K562 (cell line): ENCODE data around the gene TXK. TPM values are rescaled to one million over a fixed set of nuclear protein-coding genes. Genes with fewer than 3 reads are reported as not detected.

Experiments
- ATAC-seq: fragments of 200-7000 bp; cut with Tn5 transposase; 3 replicates; pipeline ENCODE4 v1.9.1; 2020; ENCODE audit warnings: moderate library complexity
- BruUV-seq: library from RNA; stranded (reverse); fragments of 400-500 nt; replicated peaks from 2 replicates; lab custom pipeline; 2021; lab: Mats Ljungman, UMichigan
- CTCF ChIA-PET: fragments of 300-600 bp; formaldehyde crosslinking; extraction: SDS; loops from one replicate; lab custom pipeline; 2021; ENCODE audit warnings: low intra/inter-chr PET ratio; lab: Yijun Ruan, JAX
- POLR2A ChIA-PET: fragments of 300-600, 350-650 bp; sonication (Branson Sonifier 250); formaldehyde crosslinking; extraction: SDS; loops from one replicate; lab custom pipeline; 2021; ENCODE audit warnings: antibody characterized with exemption, inconsistent platforms; lab: Yijun Ruan, JAX
- DNase-seq, 4 experiments: peaks; one replicate each; pipeline versions ENCODE4 v3.0.0 to v3.0.0-alpha.2; 2011 to 2018; ENCODE audit warnings: low spot score in 3 of 4, mixed read lengths in 3 of 4; ENCODE audit errors: extremely low read depth in 1 of 4
- FAIRE-seq: peaks from 2 replicates; lab custom pipeline; 2011; peaks lifted over from hg19 to GRCh38; lab: Jason Lieb, UNC
- H2AFZ ChIP-seq: 2 replicates; pipeline ENCODE4 v1.6.0; 2011; ENCODE audit warnings: low read depth, low read length, control low read depth, inconsistent platforms
- H3K27ac ChIP-seq: fragments of 200-600 bp; 3 replicates; pipeline ENCODE4 v1.8.0; 2011; ENCODE audit warnings: low read depth, mild to moderate bottlenecking, control low read depth, inconsistent platforms, low read length, moderate library complexity, mixed read lengths; ENCODE audit errors: extremely low read depth
- H3K27me3 ChIP-seq, 2 experiments: fragments of 300-600 bp in 1 of 2; 2 replicates in 1 of 2; 3 replicates in 1 of 2; pipeline versions ENCODE4 v1.6.0 to v1.8.0; 2011; ENCODE audit warnings: inconsistent platforms in 2 of 2, low read length in 2 of 2, mild to moderate bottlenecking in 1 of 2, mixed read lengths in 1 of 2, moderate library complexity in 1 of 2; ENCODE audit not compliant: control insufficient read depth in 2 of 2, insufficient read depth in 2 of 2
- H3K36me3 ChIP-seq: fragments of 300-600 bp; 3 replicates; pipeline ENCODE4 v1.8.0; 2011; ENCODE audit warnings: mild to moderate bottlenecking, low read length, inconsistent platforms; ENCODE audit not compliant: control insufficient read depth, insufficient read depth
- H3K4me1 ChIP-seq, 2 experiments: fragments of 200-600 bp in 1 of 2; replicated peaks in 1 of 2; 2 replicates in 1 of 2; 3 replicates in 1 of 2; pipeline versions ENCODE4 v1.5.1 to v1.8.0; 2011; ENCODE audit warnings: inconsistent platforms in 2 of 2, low read length in 2 of 2, mild to moderate bottlenecking in 1 of 2, mixed read lengths in 1 of 2, moderate library complexity in 1 of 2; ENCODE audit not compliant: control insufficient read depth in 2 of 2, insufficient read depth in 2 of 2
- H3K4me2 ChIP-seq: 2 replicates; pipeline ENCODE4 v1.6.1; 2011; ENCODE audit warnings: low read length, control low read depth, inconsistent platforms, mixed read lengths; ENCODE audit not compliant: insufficient read depth
- H3K4me3 ChIP-seq: fragments of 200-600 bp; sonication (generic), shearing (Covaris generic); 2 replicates; pipeline ENCODE4 v1.5.1; 2016; ENCODE audit warnings: control low read depth, inconsistent platforms
- H3K79me2 ChIP-seq: fragments of 200-600 bp; 3 replicates; pipeline ENCODE4 v1.8.0; 2011; ENCODE audit warnings: low read length, inconsistent platforms; ENCODE audit not compliant: control insufficient read depth, insufficient read depth
- H3K9ac ChIP-seq, 2 experiments: 2 replicates each; pipeline versions ENCODE4 v1.6.0 to v1.6.1; 2011; ENCODE audit warnings: low read depth in 2 of 2, low read length in 2 of 2, control low read depth in 1 of 2, inconsistent platforms in 1 of 2, mild to moderate bottlenecking in 1 of 2, mixed read lengths in 1 of 2; ENCODE audit not compliant: insufficient read depth in 1 of 2
- H3K9me1 ChIP-seq: one replicate; pipeline ENCODE4 v1.6.0; 2011; ENCODE audit warnings: inconsistent platforms, mild to moderate bottlenecking, low read length, moderate library complexity; ENCODE audit not compliant: control insufficient read depth, insufficient read depth
- H3K9me3 ChIP-seq: replicated peaks from 2 replicates; pipeline ENCODE4 v1.5.1; 2011; ENCODE audit warnings: low read depth, low read length, inconsistent platforms; ENCODE audit not compliant: control insufficient read depth, insufficient read depth
- H4K20me1 ChIP-seq: replicated peaks from 2 replicates; pipeline ENCODE4 v1.6.1; 2011; ENCODE audit warnings: low read length, inconsistent platforms, mixed read lengths; ENCODE audit not compliant: control insufficient read depth, insufficient read depth
- CHD7 ChIP-seq: fragments of 200-600 bp; sonication (generic); IDR thresholded peaks from one replicate; pipeline ENCODE4 v1.6.1; 2012; ENCODE audit warnings: mild to moderate bottlenecking, low read depth, low read length, inconsistent platforms
- ESRRB ChIP-seq: fragments of 250-450 bp; sonication (Bioruptor Pico); IDR thresholded peaks from 2 replicates; pipeline ENCODE4 v1.5.0; 2020; ENCODE audit warnings: mild to moderate bottlenecking, moderate library complexity, borderline replicate concordance
- FOXP1 ChIP-seq: sonication (generic); formaldehyde crosslinking; IDR thresholded peaks from 2 replicates; pipeline ENCODE4 v1.8.0; 2022; ENCODE audit warnings: mild to moderate bottlenecking, missing genetic modification reagents
- PCBP1 ChIP-seq: fragments of 200-400 bp; formaldehyde crosslinking; IDR thresholded peaks from 2 replicates; pipeline ENCODE4 v1.6.1; 2018; ENCODE audit warnings: mild to moderate bottlenecking, low read depth, low read length; ENCODE audit not compliant: poor library complexity, severe bottlenecking
- POLR2H ChIP-seq: IDR thresholded peaks from 2 replicates; pipeline ENCODE4 v1.6.1; 2016; ENCODE audit warnings: missing genetic modification characterization, low read depth, mild to moderate bottlenecking, control low read depth, missing compliant biosample characterization, moderate library complexity
- SMARCA5 ChIP-seq: fragments of 450-650 bp; IDR thresholded peaks from 2 replicates; pipeline ENCODE4 v1.6.1; 2016
- ZBTB5 ChIP-seq: fragments of 450-650 bp; IDR thresholded peaks from 2 replicates; pipeline ENCODE4 v1.6.1; 2017; ENCODE audit warnings: antibody characterized with exemption
- ZC3H11A ChIP-seq: IDR thresholded peaks from 2 replicates; pipeline ENCODE4 v1.6.1; 2012; ENCODE audit warnings: low read depth, low read length, improper control_type of control experiment
- ZFP1 ChIP-seq: fragments of 450-650 bp; formaldehyde crosslinking; IDR thresholded peaks from 2 replicates; pipeline ENCODE4 v1.4.0; 2020; ENCODE audit warnings: mild to moderate bottlenecking, mixed read lengths
- ZNF57 ChIP-seq: fragments of 450-650 bp; formaldehyde crosslinking; IDR thresholded peaks from 2 replicates; pipeline ENCODE4 v1.4.0; 2020; ENCODE audit warnings: mild to moderate bottlenecking, moderate library complexity
- WGBS: fragments of 100-300 bp; shearing (Covaris generic); methylation state at CpG from one replicate; pipeline ENCODE4 v1.1.6; 2016; ENCODE audit warnings: low coverage, mixed read lengths; ENCODE audit not compliant: insufficient coverage; ENCODE audit errors: missing lambda C conversion rate; 5-methylcytosine and 5-hydroxymethylcytosine counted together
- in situ Hi-C: fragments of 300-500 bp; cut with MboI; formaldehyde crosslinking; loops from 4 replicates; pipeline ENCODE4 v1.15.0; 2018; ENCODE audit warnings: inconsistent platforms, mixed read lengths
- intact Hi-C: fragments of 100-400 bp; cut with micrococcal nuclease; formaldehyde crosslinking; loops from 2 replicates; pipeline ENCODE4 v1.14.2; 2022
- polyA plus RNA-seq, 8 experiments: library from polyadenylated mRNA; depleted of rRNA in 4 of 8; stranded (reverse) in 5 of 8; unstranded in 3 of 8; fragments of >200 nt; fragmentation: Nextera tagmentation in 2 of 8; fragmentation: Illumina TruSeq in 1 of 8; extraction: Ambion mirVana in 2 of 8; extraction: Trizol in 1 of 8; gene quantifications; 2 replicates each; pipeline versions ENCODE4 v1.2.1 to v1.2.3, GENCODE V29; 2011 to 2014; ENCODE audit warnings: inconsistent platforms in 1 of 8, missing spikeins in 1 of 8
- total RNA-seq, 7 experiments: library from RNA; depleted of rRNA in 6 of 7; stranded (reverse); fragments of >200 nt in 6 of 7; fragmentation: Illumina TruSeq in 2 of 7; extraction: Trizol in 2 of 7; gene quantifications; 2 replicates each; pipeline versions ENCODE4 v1.2.1 to v1.2.3, GENCODE V29; 2011 to 2021; ENCODE audit warnings: low replicate concordance in 1 of 7

The TXK gene
- total and polyA plus RNA-seq, 9 of the 15 experiments (the other 6 are each of a cell fraction or from before 2014, with no cell fraction given): 0.24 to 1.1 (median 0.45) TPM; not detected in 1

GRCh38 chr4:48018112-48018511 is 115.9 kb downstream of the TXK start:
- H3K4me2 ChIP-seq: no peak overlapping the region
- H2AFZ ChIP-seq: no peak overlapping the region
- peaks cover 4 to 13% of the 10 kb centered on the region in 2 experiments; a peak in 3 of 5 replicates for H3K4me1 ChIP-seq
- no peak overlapping the region for H3K9ac ChIP-seq
- H3K4me3 ChIP-seq: no peak overlapping the region
- 3% methylated on average over 2 of the region's 2 CpGs for WGBS
- no peaks in the 10 kb centered on the region for H3K79me2 ChIP-seq
- ChIA-PET POLR2A (interaction anchor here (0.8 to 2.2 kb wide), 3 partner anchors 11 to 69 kb away, joined by 3 to 6 read pairs (median 4); no protein-coding TSS in a partner anchor), CTCF (no interaction called here)
- FAIRE-seq (no peak), DNase-seq (no peak), ATAC-seq (no peak)
- intact Hi-C loops (loop anchor here (5.0 kb wide), 1 partner anchor 69 kb away; no protein-coding TSS in a partner anchor), in situ Hi-C loops (no loop called here)
- no TSS peak for BruUV-seq
- H3K9me3 ChIP-seq: no peaks in the 10 kb centered on the region
- H3K27me3 ChIP-seq: peaks cover 10 to 16% of the 10 kb centered on the region in 2 experiments; a peak in 4 of 5 replicates
- H4K20me1 ChIP-seq: no peaks in the 10 kb centered on the region
- no peaks in the 10 kb centered on the region for H3K9me1 ChIP-seq
- no peaks in the 10 kb centered on the region for H3K36me3 ChIP-seq
- H3K27ac ChIP-seq: no peak overlapping the region
- TF ChIP-seq POLR2H (tag) (no peak), PCBP1 (no peak), CHD7 (no peak), FOXP1 (CRISPR knock-in tag) (no peak), ZFP1 (CRISPR knock-in tag) (no peak), ESRRB (no peak), ZBTB5 (no peak), ZC3H11A (no peak), ZNF57 (CRISPR knock-in tag) (no peak), SMARCA5 (no peak)
